ENCODE measurements around the gene DUS2.

Gene DUS2

GRCh38 chr16:68090130-68090529, 67.0 kb downstream of the DUS2 start:
- TF ChIP-seq CTCF (IDR thresholded peaks at IDR 0.05), result no peak

GRCh38 chr16:68090533-68090932, 67.4 kb downstream of the DUS2 start:
- no peak for TF ChIP-seq CTCF (IDR thresholded peaks at IDR 0.05)

GRCh38 chr16:68091380-68092261, 68.5 kb downstream of the DUS2 start:
- no peak for TF ChIP-seq CTCF (IDR thresholded peaks at IDR 0.05)

GRCh38 chr16:68093816-68094613, 70.9 kb downstream of the DUS2 start:
- no peak for TF ChIP-seq CTCF (IDR thresholded peaks at IDR 0.05)

GRCh38 chr16:68094614-68094934, 71.5 kb downstream of the DUS2 start:
- TF ChIP-seq CTCF (IDR thresholded peaks at IDR 0.05), result no peak

- no peak for TF ChIP-seq CTCF (IDR thresholded peaks at IDR 0.05)
Measured at GRCh38 chr16:68096491-68096890, 73.4 kb downstream of the DUS2 start.

GRCh38 chr16:68097088-68097487, 74.0 kb downstream of the DUS2 start:
- TF ChIP-seq CTCF (IDR thresholded peaks at IDR 0.05), result no peak

All from LNCAP (cell line).